Amygdala (tissue), 56 donors: Measurements from ENCODE around the gene CDKN1B.

Experiments used
- DNase-seq, 56 donors: peaks; one replicate each; lab custom pipeline; 2025; lab: John Stamatoyannopoulos, UW

Gene CDKN1B

GRCh38 chr12:12699345-12699744 lies 17.8 kb upstream of the CDKN1B start:
- no peak for DNase-seq

GRCh38 chr12:12700254-12700653 lies 16.9 kb upstream of the CDKN1B start:
- DNase-seq: no peak

GRCh38 chr12:12701457-12701856 lies 15.7 kb upstream of the CDKN1B start:
- DNase-seq: no peak

GRCh38 chr12:12704593-12705230 lies 12.5 kb upstream of the CDKN1B start:
- DNase-seq: peak in 35 of 56 donors; percentile 6 to 82 (median 44)

- no peak for DNase-seq
These were observed 11.2 kb upstream of the CDKN1B start for GRCh38 chr12:12705838-12706520.

- no peak for DNase-seq
These were observed 3.3 kb upstream of the CDKN1B start for GRCh38 chr12:12713932-12714275.

- peak in 28 of 56 donors; percentile 13 to 70 (median 44) for DNase-seq
These were observed 2.7 kb upstream of the CDKN1B start for GRCh38 chr12:12714276-12715021.

- DNase-seq: no peak
These were observed 2.1 kb upstream of the CDKN1B start for GRCh38 chr12:12715128-12715458.

- DNase-seq: peak in 13 of 56 donors; percentile 4 to 68 (median 15)
These were observed 1.6 kb upstream of the CDKN1B start for GRCh38 chr12:12715459-12716150.

- peak in 12 of 56 donors; percentile 3 to 62 (median 40) for DNase-seq
These were observed 896 bp upstream of the CDKN1B start for GRCh38 chr12:12716151-12716792.

GRCh38 chr12:12717586-12718380 lies 615 bp downstream of the CDKN1B start:
- DNase-seq: peak in 21 of 56 donors; percentile 5 to 70 (median 43)

- DNase-seq: no peak
These were observed 1.2 kb downstream of the CDKN1B start for GRCh38 chr12:12718381-12718759.

GRCh38 chr12:12718853-12719252 lies 1.7 kb downstream of the CDKN1B start:
- peak in 1 of 56 donors; percentile 3 for DNase-seq

- DNase-seq: no peak
These were observed 2.3 kb downstream of the CDKN1B start for GRCh38 chr12:12719496-12719895.

- DNase-seq: no peak
These were observed 2.9 kb downstream of the CDKN1B start for GRCh38 chr12:12720052-12720451.

GRCh38 chr12:12720672-12721161 lies 3.5 kb downstream of the CDKN1B start:
- no peak for DNase-seq

GRCh38 chr12:12721176-12721751 lies 4.1 kb downstream of the CDKN1B start:
- DNase-seq: no peak

- DNase-seq: no peak
These were observed 4.8 kb downstream of the CDKN1B start for GRCh38 chr12:12721814-12722434.
